ENCODE data around the gene SRGAP2B. TPM values are rescaled to one million over a fixed set of nuclear protein-coding genes. Genes with fewer than 3 reads are reported as not detected.
A peak's percentile ranks its signal among the peaks of the same experiment; 100 is the strongest.
"Not testable (repeated sequence)": the region's sequence is repeated elsewhere in the genome, so short reads cannot be mapped to it uniquely, and the experiment has no call there.

The SRGAP2B gene
- total RNA-seq, 1 donor from 2014 or later = 37.9 TPM

DNA sequence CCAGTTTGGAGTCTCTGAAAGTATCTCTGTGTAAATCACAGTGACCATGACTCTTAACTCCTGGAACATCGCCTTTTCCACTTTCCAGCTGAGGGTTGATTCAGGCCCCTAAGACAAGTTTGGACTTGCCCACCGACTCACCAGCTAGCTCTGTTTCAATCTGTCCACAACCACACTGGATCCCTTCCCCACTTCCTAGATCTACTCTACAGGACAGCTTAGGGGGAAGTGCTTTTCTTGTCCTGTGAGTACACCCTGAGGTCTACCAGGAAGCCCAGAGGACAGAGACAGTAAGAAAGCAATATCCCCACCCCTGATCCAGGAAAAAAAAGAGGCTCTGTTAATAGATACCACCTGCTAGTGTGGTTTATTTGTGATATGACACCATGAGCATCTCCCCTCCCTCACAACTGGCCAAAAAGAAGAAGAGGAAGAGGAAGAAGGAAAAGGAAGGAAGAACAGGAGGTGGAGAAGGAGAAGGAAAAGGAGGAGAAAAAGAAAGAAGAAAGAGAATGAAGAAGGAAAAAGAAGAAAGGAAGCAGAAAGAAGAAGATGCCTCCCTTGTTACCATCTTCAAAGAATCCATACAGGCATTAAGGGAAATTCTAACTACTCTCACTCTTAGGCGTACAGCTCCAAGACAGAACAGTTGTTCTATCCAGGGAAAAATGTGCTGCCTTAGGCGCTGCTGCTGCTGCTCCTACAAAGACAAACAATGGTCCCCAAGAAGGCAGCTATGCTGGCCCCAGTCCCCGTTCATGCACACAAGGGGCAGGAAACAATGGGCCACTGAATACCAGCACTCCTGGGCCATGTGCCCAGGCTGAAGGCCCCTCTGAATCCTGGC, 96.8 kb downstream of the SRGAP2B start:
- H3K36me3 Mint-ChIP-seq (ENCODE audit: low read depth); H3K4me3 Mint-ChIP-seq (ENCODE audit: unreplicated experiment); H3K27me3 Mint-ChIP-seq (ENCODE audit: low read depth); H3K4me1 Mint-ChIP-seq (ENCODE audit: low read depth); H3K9me3 Mint-ChIP-seq (ENCODE audit: low read depth); DNase-seq (ENCODE audit: low spot score): not testable (repeated sequence)
- peak overlapping the region; percentile 77 for H3K27ac Mint-ChIP-seq (ENCODE audit: unreplicated experiment)

- not testable (repeated sequence) for H3K4me1 Mint-ChIP-seq (ENCODE audit: low read depth); H3K27me3 Mint-ChIP-seq (ENCODE audit: low read depth); H3K4me3 Mint-ChIP-seq (ENCODE audit: unreplicated experiment); H3K9me3 Mint-ChIP-seq (ENCODE audit: low read depth); H3K36me3 Mint-ChIP-seq (ENCODE audit: low read depth); DNase-seq (ENCODE audit: low spot score)
- H3K27ac Mint-ChIP-seq (ENCODE audit: unreplicated experiment) = peak overlapping the region; percentile 22
These were observed 99.2 kb downstream of the SRGAP2B start for GRCh38 chr1:144995833-144996410.

- not testable (repeated sequence) for H3K4me1 Mint-ChIP-seq (ENCODE audit: low read depth); H3K36me3 Mint-ChIP-seq (ENCODE audit: low read depth); H3K27me3 Mint-ChIP-seq (ENCODE audit: low read depth)
These were observed 102.2 kb downstream of the SRGAP2B start for GRCh38 chr1:144992915-144993314.

DNA sequence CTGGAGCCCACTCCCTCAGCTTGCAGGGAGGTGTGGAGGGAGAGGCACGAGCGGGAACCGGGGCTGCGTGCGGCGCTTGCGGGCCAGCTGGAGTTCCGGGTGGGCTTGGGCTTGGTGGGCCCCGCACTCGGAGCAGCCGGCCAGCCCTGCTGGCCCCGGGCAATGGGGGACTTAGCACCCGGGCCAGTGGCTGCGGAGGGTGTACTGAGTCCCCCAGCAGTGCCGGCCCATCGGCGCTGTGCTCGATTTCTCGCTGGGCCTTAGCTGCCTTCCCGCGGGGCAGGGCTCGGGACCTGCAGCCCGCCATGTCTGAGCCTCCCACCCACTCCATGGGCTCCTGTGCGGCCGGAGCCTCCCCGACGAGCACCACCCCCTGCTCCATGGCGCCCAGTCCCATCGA, 104.5 kb downstream of the SRGAP2B start:
- H3K4me1 Mint-ChIP-seq (ENCODE audit: low read depth); H3K4me3 Mint-ChIP-seq (ENCODE audit: unreplicated experiment); H3K27ac Mint-ChIP-seq (ENCODE audit: unreplicated experiment); DNase-seq (ENCODE audit: low spot score); H3K9me3 Mint-ChIP-seq (ENCODE audit: low read depth); H3K36me3 Mint-ChIP-seq (ENCODE audit: low read depth); H3K27me3 Mint-ChIP-seq (ENCODE audit: low read depth): not testable (repeated sequence)

More at GRCh38 chr1:144992915-144993314, 102.2 kb downstream of the SRGAP2B start:
- DNase-seq (ENCODE audit: low spot score); H3K27ac Mint-ChIP-seq (ENCODE audit: unreplicated experiment); H3K4me3 Mint-ChIP-seq (ENCODE audit: unreplicated experiment); H3K9me3 Mint-ChIP-seq (ENCODE audit: low read depth): not testable (repeated sequence)

- not testable (repeated sequence) for H3K4me1 Mint-ChIP-seq (ENCODE audit: low read depth); H3K9me3 Mint-ChIP-seq (ENCODE audit: low read depth); H3K27me3 Mint-ChIP-seq (ENCODE audit: low read depth); H3K27ac Mint-ChIP-seq (ENCODE audit: unreplicated experiment); H3K36me3 Mint-ChIP-seq (ENCODE audit: low read depth); DNase-seq (ENCODE audit: low spot score); H3K4me3 Mint-ChIP-seq (ENCODE audit: unreplicated experiment)
These were observed 108.0 kb downstream of the SRGAP2B start for GRCh38 chr1:144987131-144987530.

GRCh38 chr1:144986171-144986860, 108.8 kb downstream of the SRGAP2B start:
- not testable (repeated sequence) for DNase-seq (ENCODE audit: low spot score); H3K4me1 Mint-ChIP-seq (ENCODE audit: low read depth); H3K27me3 Mint-ChIP-seq (ENCODE audit: low read depth); H3K4me3 Mint-ChIP-seq (ENCODE audit: unreplicated experiment); H3K36me3 Mint-ChIP-seq (ENCODE audit: low read depth); H3K27ac Mint-ChIP-seq (ENCODE audit: unreplicated experiment); H3K9me3 Mint-ChIP-seq (ENCODE audit: low read depth)

GRCh38 chr1:144985550-144986170, 109.5 kb downstream of the SRGAP2B start:
- H3K4me1 Mint-ChIP-seq (ENCODE audit: low read depth); H3K9me3 Mint-ChIP-seq (ENCODE audit: low read depth); H3K36me3 Mint-ChIP-seq (ENCODE audit: low read depth); H3K4me3 Mint-ChIP-seq (ENCODE audit: unreplicated experiment); H3K27me3 Mint-ChIP-seq (ENCODE audit: low read depth); H3K27ac Mint-ChIP-seq (ENCODE audit: unreplicated experiment); DNase-seq (ENCODE audit: low spot score): not testable (repeated sequence)

DNA sequence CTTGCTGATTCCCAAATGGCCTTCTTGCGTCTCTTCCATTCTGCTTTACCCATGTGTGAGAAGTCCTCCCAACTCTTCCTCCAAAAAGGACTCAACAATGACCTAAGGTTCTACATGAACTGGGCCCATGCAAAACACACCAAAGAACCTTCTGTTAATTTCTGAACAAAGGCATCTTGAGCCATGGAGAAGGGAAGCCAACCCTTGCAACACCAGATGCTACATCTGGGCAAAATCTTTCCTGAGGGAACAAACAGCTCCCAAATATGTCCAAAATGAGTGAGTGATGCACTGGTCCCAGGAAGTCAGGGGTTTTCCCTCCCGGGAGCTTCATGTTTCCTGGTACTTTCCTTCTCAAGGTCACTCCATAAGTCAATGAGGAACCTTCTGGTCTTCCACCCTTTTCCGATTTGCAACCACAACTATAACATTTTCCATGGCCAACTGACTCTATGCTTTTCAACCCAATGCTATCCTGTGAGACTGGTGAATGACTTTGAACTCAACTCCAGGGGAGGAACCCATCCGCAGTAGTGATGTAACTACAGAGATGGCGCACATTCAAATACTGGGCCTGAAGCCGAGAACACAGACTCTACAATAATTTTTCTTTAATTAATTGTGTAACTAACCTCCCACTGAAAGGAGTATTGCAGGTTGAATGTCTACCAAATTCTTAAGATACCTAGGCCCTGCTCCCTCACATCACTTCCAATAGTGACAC, 112.2 kb downstream of the SRGAP2B start:
- H3K36me3 Mint-ChIP-seq (ENCODE audit: low read depth); DNase-seq (ENCODE audit: low spot score); H3K27ac Mint-ChIP-seq (ENCODE audit: unreplicated experiment); H3K9me3 Mint-ChIP-seq (ENCODE audit: low read depth); H3K27me3 Mint-ChIP-seq (ENCODE audit: low read depth); H3K4me1 Mint-ChIP-seq (ENCODE audit: low read depth); H3K4me3 Mint-ChIP-seq (ENCODE audit: unreplicated experiment): not testable (repeated sequence)

DNA sequence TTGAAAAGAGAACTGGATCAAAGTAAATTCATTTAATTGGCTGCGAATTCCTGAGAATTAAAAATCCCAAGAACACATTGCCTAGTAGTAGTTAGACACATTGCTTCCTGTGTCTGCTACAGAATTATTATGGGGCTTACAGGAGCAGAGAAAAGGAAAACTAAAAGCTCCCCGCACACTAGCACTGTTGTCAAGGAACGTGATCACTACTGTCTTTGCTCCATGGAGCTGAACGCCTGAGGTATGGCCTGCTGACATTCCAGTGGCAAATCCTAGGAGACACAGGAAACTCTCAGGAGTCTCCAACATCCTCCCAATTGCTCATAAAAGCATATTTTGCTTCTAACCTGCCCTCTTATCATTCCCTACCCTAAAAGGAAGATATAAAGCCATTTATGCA, 114.0 kb downstream of the SRGAP2B start:
- H3K27ac Mint-ChIP-seq (ENCODE audit: unreplicated experiment); H3K9me3 Mint-ChIP-seq (ENCODE audit: low read depth); H3K27me3 Mint-ChIP-seq (ENCODE audit: low read depth); H3K36me3 Mint-ChIP-seq (ENCODE audit: low read depth); DNase-seq (ENCODE audit: low spot score); H3K4me1 Mint-ChIP-seq (ENCODE audit: low read depth); H3K4me3 Mint-ChIP-seq (ENCODE audit: unreplicated experiment): not testable (repeated sequence)

DNA sequence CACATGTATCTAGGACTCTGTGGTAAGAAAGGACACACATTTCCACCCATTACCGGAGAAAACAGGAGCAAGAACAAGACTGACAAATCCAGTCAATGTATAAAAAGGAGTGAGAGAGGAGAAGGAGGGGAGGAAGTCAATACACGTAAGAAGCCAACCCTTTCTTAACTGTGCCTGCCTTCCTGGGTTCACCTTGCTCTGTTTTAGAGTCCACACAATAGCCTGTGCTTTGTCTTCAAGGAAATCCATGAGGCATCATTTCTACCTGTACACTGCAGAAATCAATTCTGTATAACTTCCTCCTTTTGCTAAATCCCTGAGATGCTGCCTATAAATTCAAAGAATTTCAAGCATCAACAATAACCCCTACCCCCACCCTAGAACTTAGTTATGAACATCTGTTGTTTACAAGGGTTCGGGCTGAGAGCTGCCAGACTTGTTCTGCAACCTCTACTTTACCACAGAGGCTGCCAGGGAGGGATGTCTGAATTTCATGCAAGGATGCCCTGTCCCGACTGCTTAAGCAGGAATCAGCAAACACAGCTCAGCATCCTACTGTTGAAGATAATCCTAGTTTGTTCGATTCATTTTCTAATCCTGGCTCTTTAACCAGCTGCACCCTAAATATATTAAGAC, 115.0 kb downstream of the SRGAP2B start:
- H3K4me3 Mint-ChIP-seq (ENCODE audit: unreplicated experiment); DNase-seq (ENCODE audit: low spot score): not testable (repeated sequence)

GRCh38 chr1:144977856-144978255, 117.3 kb downstream of the SRGAP2B start:
- H3K27me3 Mint-ChIP-seq (ENCODE audit: low read depth); H3K9me3 Mint-ChIP-seq (ENCODE audit: low read depth); DNase-seq (ENCODE audit: low spot score); H3K4me1 Mint-ChIP-seq (ENCODE audit: low read depth); H3K4me3 Mint-ChIP-seq (ENCODE audit: unreplicated experiment); H3K27ac Mint-ChIP-seq (ENCODE audit: unreplicated experiment); H3K36me3 Mint-ChIP-seq (ENCODE audit: low read depth): not testable (repeated sequence)

More for the DNA sequence above, 115.0 kb downstream of the SRGAP2B start:
- not testable (repeated sequence) for H3K36me3 Mint-ChIP-seq (ENCODE audit: low read depth); H3K27ac Mint-ChIP-seq (ENCODE audit: unreplicated experiment); H3K4me1 Mint-ChIP-seq (ENCODE audit: low read depth); H3K9me3 Mint-ChIP-seq (ENCODE audit: low read depth); H3K27me3 Mint-ChIP-seq (ENCODE audit: low read depth)

All from chondrocyte (in vitro differentiated cells).